ENCODE data around the gene DOK3. TPM values are rescaled to one million over a fixed set of nuclear protein-coding genes. Genes with fewer than 3 reads are reported as not detected.

The DOK3 gene
- polyA plus RNA-seq, 1 donor (not counting 4 experiments of a cell fraction or from before 2014, with no cell fraction given) = 1.7 TPM

DNA sequence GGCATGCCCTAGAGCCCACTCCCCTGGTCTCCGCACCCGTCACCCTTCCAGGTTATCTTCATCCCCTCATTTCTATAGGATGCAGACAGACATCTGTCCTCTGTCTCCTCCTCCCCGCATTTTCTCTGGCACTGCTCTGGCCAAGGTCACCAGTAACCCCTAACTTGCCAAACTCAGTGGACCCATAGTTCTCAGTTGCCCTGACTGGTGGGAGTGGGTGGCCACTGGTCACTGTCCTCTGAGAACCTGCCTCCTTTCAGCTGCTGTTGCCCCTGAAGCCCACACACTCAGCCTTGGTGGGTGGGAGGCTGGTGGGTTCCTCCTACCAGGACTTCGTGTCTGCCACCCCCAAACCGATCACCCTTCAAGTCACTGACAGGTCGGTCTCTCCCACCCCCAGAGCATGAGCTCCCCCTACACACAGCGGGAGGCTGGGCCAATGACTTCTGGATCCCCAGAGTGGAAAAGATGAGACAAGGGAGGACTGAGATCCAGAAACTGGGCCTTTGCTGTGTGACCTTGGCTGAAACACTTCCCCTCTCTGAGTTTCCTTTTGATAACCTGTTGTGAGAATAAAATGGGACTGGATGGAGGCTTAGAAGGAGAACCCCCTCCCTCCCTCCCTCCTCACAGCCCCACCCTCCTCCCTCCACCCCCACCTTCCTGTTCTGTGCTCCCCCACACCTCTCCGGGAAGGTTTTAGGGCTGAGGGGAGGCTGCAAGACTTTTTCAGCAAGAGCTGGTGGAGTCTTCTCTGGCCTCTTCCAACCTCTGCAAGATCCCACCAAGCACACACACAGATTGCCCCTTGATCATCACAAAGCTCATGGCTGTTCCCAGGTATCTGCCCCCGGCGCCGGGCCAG, 33.8 kb downstream of the DOK3 start:
- Histone ChIP-seq H3K36me3 (ENCODE audit: control insufficient read depth in 2 of 2, extremely low read depth in 1 of 2, insufficient read depth in 2 of 2, low read length in 2 of 2) (peaks cover 0 to 2% of the 10 kb centered on the region in 2 experiments), H3K4me3 (ENCODE audit: control insufficient read depth in 2 of 3, extremely low read depth in 1 of 3, insufficient read depth in 2 of 3, low read depth in 1 of 3, low read length in 3 of 3) (no peak overlapping the region), H3K9ac (ENCODE audit: control insufficient read depth, extremely low read depth, insufficient read depth, low read length) (no peak overlapping the region), H3K79me2 (ENCODE audit: control insufficient read depth, insufficient read depth, low read length) (peaks cover 10% of the 10 kb centered on the region), H3K27ac (ENCODE audit: control insufficient read depth, insufficient read depth, low read length) (no peak overlapping the region), H4K20me1 (ENCODE audit: control insufficient read depth, extremely low read depth, insufficient read depth, low read length) (no peaks in the 10 kb centered on the region), H3K4me1 (ENCODE audit: control insufficient read depth, extremely low read depth, insufficient read depth, low read length) (peaks cover 25% of the 10 kb centered on the region), H3K4me2 (ENCODE audit: control insufficient read depth, extremely low read depth, insufficient read depth, low read depth, low read length) (no peak overlapping the region), H3K9me3 (ENCODE audit: control insufficient read depth, low read depth, low read length) (no peaks in the 10 kb centered on the region), H3K27me3 (ENCODE audit: control insufficient read depth, extremely low read depth, insufficient read depth, low read length) (no peaks in the 10 kb centered on the region), H3K9me1 (ENCODE audit: control insufficient read depth, extremely low read depth, insufficient read depth, low read length) (no peaks in the 10 kb centered on the region), H2AFZ (ENCODE audit: control insufficient read depth, low read length) (no peak overlapping the region)
- DNase-seq (ENCODE audit: low read depth, low spot score) = no peak
- TF ChIP-seq, protein P1, sequence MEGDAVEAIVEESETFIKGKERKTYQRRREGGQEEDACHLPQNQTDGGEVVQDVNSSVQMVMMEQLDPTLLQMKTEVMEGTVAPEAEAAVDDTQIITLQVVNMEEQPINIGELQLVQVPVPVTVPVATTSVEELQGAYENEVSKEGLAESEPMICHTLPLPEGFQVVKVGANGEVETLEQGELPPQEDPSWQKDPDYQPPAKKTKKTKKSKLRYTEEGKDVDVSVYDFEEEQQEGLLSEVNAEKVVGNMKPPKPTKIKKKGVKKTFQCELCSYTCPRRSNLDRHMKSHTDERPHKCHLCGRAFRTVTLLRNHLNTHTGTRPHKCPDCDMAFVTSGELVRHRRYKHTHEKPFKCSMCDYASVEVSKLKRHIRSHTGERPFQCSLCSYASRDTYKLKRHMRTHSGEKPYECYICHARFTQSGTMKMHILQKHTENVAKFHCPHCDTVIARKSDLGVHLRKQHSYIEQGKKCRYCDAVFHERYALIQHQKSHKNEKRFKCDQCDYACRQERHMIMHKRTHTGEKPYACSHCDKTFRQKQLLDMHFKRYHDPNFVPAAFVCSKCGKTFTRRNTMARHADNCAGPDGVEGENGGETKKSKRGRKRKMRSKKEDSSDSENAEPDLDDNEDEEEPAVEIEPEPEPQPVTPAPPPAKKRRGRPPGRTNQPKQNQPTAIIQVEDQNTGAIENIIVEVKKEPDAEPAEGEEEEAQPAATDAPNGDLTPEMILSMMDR (optimal IDR thresholded peaks at IDR 0.05 in 1 of 3, IDR thresholded peaks at IDR 0.05 in 1 of 3, conservative IDR thresholded peaks at IDR 0.05 in 1 of 3; ENCODE audit: extremely low read depth in 1 of 3, insufficient read depth in 2 of 3, low read length in 3 of 3) = no peak
- TF ChIP-seq EZH2 (IDR thresholded peaks at IDR 0.05; ENCODE audit: low read length) = no peak
- no peak for FAIRE-seq
- dilution Hi-C loops (cut with MboI; ENCODE audit: extremely low pct_ligation_motif_present, low sequenced_read_pairs) = no loop called here

DNA sequence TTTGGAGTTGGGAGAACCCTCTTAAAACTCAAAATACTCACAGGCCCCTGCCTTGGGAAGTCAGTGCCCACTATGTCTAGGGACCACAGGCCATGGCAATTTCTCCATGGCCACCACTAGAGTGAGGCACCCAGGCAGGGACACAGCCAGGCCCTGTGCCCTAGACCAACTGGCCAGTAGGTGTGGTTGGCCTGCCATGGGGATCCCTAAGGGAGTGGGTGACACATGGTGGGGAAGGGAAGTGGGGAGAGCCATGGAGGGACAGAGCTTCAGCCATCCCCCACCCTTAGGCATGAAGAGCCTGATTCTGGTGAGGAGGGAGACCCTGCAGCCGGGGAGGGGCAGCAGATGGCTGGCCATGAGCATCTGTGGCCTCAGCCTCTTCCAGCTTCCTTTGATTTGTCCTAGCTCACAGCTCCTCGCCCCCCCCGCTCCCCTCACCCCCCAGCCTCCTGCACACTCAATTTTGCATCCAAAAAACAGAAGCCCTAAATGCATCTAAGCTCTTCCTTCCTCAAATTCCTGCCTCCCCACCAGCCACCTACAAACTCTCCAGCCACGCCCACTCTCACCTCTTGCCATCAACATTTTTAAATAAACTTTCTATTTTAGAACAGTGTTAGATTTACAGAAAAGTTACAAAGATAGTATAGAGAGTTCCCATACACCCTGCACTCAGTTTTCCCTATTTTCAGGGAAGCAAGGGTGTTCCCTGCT, 34.6 kb downstream of the DOK3 start:
- no peak overlapping the region for H3K27ac ChIP-seq (ENCODE audit: control insufficient read depth, insufficient read depth, low read length)

More for the DNA sequence above, 34.6 kb downstream of the DOK3 start:
- dilution Hi-C loops (cut with MboI; ENCODE audit: extremely low pct_ligation_motif_present, low sequenced_read_pairs) = no loop called here
- Histone ChIP-seq H4K20me1 (ENCODE audit: control insufficient read depth, extremely low read depth, insufficient read depth, low read length) (no peaks in the 10 kb centered on the region), H3K79me2 (ENCODE audit: control insufficient read depth, insufficient read depth, low read length) (peaks cover 18% of the 10 kb centered on the region), H3K9me1 (ENCODE audit: control insufficient read depth, extremely low read depth, insufficient read depth, low read length) (peaks cover 3% of the 10 kb centered on the region), H2AFZ (ENCODE audit: control insufficient read depth, low read length) (no peak overlapping the region), H3K4me3 (ENCODE audit: control insufficient read depth in 2 of 3, extremely low read depth in 1 of 3, insufficient read depth in 2 of 3, low read depth in 1 of 3, low read length in 3 of 3) (no peak overlapping the region), H3K4me1 (ENCODE audit: control insufficient read depth, extremely low read depth, insufficient read depth, low read length) (peaks cover 33% of the 10 kb centered on the region), H3K4me2 (ENCODE audit: control insufficient read depth, extremely low read depth, insufficient read depth, low read depth, low read length) (no peak overlapping the region), H3K36me3 (ENCODE audit: control insufficient read depth in 2 of 2, extremely low read depth in 1 of 2, insufficient read depth in 2 of 2, low read length in 2 of 2) (peaks cover 0 to 2% of the 10 kb centered on the region in 2 experiments), H3K9me3 (ENCODE audit: control insufficient read depth, low read depth, low read length) (no peaks in the 10 kb centered on the region), H3K27me3 (ENCODE audit: control insufficient read depth, extremely low read depth, insufficient read depth, low read length) (no peaks in the 10 kb centered on the region), H3K9ac (ENCODE audit: control insufficient read depth, extremely low read depth, insufficient read depth, low read length) (no peak overlapping the region)
- DNase-seq (ENCODE audit: low read depth, low spot score) (no peak), FAIRE-seq (no peak)
- TF ChIP-seq EZH2 (IDR thresholded peaks at IDR 0.05; ENCODE audit: low read length) = no peak
- TF ChIP-seq, protein P1 (optimal IDR thresholded peaks at IDR 0.05 in 1 of 3, IDR thresholded peaks at IDR 0.05 in 1 of 3, conservative IDR thresholded peaks at IDR 0.05 in 1 of 3; ENCODE audit: extremely low read depth in 1 of 3, insufficient read depth in 2 of 3, low read length in 3 of 3) = no peak
